Right renal cortex interstitium (tissue), 3 donors: Measurements from ENCODE around the gene COL26A1. TPM values are rescaled to one million over a fixed set of nuclear protein-coding genes. Genes with fewer than 3 reads are reported as not detected.
"Not testable (repeated sequence)": the region's sequence is repeated elsewhere in the genome, so short reads cannot be mapped to it uniquely, and the experiment has no call there.

Source experiments
- DNase-seq, 3 donors: peaks; one replicate each; pipeline ENCODE4 v3.0.0-alpha.2; 2013; ENCODE audit warnings: low read depth in 3 of 3, low spot score in 2 of 3
- polyA plus RNA-seq, 3 donors: library from polyadenylated mRNA; unstranded; fragments of 120-200 nt; gene quantifications; one replicate each; pipeline ENCODE4 v1.2.1, GENCODE V29; 2013; ENCODE audit not compliant: insufficient read length in 3 of 3

COL26A1 gene
- polyA plus RNA-seq, 3 donors: 20.8 to 22.8 (median 21.3) TPM

DNA sequence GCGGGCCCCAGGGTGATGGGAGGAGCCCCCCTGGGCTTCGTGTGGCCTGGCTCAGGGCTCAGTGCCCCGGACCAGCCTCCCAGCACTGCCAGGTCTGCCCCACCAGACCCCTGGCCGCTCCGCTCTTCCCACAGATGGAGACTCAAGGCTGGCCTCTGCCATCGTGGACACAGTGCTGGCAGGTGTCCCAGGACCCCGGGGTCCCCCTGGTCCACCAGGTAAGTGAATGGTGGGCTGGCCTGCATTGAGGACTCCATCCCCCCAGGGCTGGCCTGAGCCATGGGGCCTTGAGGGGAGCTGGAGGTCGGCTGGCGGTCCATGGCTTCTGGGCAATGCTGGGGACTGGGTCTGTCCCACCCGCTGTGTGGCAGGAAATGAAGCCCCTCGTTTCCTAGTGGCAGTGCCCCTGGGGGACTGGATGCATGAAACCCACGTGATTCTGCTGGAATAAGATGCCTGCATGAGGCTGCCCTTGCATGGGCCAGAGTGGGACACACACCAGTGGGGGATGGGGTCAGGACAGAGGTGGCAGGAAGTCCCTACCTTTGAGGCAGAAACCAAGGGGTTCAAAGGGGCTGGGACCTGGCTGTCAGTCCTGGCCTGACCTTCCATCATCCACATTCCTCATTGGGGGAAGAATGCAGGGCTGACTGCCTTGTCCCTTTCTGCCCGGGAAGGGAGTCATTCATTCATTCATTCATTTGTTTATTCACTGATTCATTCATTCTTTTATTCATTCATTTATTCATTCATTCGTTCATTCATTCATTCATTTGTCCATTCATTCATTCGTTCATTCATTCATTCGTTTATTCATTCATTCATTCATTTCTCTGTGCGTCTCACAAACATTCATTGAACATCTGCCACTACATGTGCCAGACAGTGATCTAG lies 184.6 kb downstream of the COL26A1 start:
- no peak for DNase-seq

DNA sequence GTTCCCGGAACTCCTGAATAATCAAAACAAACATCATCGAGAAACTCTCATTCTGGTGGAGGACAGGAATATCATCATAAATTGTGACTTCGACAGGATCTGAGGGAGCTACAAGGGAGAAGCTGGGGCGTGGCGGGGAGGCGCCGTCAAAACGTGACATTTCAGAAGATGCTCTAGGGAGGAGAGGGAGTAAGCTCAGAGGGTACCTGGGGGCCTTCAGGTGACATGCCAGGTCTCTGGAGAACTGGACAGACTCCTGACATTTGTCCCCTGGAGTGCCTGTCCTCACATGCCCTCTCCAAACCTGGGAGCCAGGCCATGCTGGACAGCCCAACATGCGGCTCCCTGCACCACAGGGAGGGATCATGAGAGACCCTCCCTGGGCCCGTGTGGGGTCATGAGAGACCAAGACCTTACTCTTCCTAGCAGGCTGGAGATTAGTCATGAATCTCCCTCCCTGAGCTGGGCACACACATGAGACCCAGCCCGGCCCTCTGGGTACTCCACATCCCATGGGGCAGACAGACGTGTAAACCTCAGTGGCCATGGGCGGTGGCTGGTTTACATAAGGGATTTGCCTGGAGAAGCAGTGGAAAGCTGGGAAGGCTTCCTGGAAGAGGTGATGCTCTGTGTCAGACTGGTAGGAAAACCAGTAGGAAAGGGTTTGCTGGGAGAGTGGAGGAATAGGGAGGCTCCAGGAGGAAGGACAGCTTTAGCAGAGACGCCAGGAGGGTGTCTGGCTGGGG lies 185.4 kb downstream of the COL26A1 start:
- DNase-seq: no peak

DNA sequence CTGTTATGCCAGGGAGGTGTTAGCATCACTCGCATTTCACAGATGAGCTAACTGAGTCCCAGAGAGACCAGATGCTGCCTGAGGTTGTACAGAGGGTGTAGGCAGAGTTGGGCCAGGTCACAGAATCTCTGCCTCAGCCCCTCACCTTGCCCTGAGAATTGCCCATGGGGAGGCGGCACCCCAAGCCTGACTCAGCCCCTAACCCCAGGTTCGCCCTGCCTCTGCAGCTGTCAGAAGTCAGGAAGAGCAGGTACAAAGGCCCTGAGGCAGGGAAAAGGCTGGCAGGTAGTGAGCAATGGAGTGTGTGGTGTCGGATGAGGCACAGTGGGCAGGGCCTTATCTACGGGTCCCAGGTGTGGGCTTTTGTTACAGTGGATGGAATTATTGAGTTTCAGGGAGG lies 187.1 kb downstream of the COL26A1 start:
- DNase-seq: no peak

DNA sequence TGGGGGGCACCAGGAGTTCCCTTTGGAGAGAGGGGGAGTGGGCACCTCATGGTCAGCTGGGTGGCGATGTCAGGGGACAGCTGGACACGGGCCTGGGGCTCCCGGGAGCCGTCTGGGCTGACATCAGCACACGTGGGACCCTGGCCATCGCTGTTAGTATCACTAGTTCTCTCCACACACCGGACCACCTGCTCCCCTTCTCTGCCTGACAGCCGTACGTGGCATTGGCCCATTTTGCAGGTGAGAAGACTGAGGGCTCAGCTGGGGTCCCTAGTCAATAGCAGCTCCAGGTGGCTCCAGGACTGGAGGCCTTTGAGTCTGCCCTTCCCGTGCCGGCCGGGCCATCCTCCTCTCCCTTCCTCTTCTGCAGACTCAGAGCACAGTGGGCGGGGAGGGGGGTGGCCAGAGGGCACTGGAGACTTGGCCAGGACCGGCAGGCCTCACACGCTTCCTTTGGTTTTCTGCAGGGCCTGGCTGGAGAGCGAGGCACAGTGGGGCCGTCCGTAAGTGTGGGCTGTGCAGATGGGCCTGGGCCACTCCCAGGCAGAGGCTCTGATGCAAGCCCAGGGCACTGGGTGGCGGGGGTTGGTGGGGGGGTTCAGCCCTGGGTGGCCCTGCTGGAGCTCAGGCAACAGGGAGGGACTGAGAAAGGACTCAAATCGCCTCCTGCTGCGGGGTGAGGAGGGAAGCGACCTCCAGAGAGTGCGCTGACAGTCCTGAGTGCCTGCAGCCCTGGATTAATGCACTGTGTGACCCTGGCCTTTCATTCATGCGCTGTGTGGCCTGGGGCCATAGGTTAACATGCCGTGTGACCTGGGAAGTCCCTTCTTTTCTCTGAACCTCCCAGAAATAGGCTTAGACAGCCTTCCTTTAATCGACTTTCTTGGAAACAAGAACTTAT lies 188.2 kb downstream of the COL26A1 start:
- no peak for DNase-seq

DNA sequence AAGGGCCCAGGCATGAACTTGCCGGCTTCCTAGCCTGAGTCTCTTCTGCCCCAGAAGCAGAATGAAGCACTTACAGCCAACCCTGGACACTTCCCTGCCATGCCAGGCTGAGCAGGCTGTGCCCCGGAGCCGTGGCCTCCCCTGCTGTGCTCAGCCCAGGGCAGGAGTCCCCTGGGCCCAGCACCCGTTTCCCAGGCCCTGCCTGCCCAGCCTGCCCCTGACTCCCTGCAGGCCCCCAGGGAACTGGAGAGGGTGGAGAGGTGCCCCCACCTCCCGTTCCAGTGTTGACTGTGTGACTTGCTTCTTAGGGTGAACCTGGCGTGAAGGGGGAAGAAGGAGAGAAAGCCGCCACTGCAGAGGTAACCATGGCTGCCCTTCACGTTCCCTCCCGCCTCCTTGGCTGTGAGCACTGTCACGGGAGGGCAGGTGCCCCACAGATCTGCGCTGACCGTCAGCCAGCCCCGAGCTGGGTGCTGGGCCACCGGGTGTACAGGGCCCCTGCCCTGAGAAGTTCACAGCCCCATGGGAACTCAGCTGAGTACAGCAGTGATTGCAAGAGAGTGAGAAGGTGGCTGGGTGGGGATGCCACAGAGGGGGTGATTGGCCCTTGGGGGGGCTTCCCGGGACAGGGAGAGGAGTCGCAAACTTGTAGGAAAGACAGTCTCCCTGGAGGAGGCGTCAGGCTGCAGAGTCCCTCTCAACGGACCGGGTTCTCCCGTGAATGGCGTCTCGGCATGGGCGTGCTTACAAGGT lies 190.5 kb downstream of the COL26A1 start:
- no peak for DNase-seq

DNA sequence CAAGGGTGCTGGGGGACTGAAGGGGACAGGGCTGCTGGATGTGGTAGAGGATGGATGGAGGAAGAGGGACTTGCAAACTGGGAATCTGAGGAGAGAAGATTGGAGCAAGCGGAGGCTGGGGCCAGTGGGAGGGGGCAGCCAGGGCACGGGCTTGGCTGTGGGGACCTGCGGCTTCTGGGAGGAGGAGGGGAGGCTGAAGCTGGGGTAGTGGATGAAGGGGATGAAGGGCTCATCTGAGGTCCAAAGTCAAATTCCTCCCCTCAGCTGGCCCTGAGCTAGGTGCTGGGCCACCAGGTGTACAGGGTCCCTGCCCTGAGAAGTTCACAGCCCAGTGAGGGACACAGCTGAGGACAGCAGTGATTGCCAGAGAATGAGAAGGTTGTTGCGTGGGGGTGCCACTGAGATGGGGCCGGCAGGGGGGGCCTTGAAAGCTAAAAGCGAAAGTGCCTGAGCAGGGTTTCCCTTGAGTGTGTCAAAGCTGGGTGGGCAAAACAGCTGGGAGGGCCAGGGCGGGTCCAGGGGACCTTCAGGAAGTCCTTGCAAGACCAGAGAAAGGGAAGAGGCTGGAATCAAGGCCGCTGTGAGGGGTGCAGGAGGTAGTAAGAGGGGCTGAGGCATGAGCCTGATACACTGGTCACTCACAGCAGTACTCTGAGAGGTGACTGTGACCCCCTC lies 191.2 kb downstream of the COL26A1 start:
- DNase-seq: no peak

DNA sequence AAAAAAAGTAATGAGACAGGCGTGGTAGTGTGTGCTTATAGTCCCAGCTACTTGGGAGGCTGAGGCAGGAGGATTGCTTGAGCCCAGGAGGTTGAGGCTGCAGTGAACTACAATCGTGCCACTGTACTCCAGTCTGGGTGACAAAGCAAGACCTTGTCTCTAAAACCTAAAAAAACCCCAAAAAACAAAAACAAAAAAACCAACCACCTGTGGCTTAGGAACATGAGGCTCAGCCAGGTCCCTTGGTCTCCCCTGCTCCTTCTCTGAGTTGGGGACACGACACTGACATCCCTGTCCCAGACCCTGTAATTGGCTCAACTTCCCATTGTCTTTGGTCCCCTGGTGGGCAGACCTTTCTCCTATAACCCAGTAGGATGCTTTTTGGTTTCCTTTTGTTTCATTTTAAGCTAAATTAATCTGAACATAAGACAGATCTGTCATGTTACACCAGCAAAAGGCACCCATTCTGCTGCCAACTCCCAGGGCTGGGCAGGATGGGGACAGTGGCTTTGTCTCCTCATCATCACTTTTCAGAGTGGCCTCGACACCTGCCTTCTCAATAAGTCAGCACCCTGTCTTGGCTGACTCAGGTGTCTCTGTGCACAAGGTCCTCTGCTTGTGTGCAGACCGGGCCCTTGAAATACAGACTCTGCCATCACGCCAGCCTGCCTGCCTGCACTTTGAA lies 192.1 kb downstream of the COL26A1 start:
- DNase-seq: no peak

DNA sequence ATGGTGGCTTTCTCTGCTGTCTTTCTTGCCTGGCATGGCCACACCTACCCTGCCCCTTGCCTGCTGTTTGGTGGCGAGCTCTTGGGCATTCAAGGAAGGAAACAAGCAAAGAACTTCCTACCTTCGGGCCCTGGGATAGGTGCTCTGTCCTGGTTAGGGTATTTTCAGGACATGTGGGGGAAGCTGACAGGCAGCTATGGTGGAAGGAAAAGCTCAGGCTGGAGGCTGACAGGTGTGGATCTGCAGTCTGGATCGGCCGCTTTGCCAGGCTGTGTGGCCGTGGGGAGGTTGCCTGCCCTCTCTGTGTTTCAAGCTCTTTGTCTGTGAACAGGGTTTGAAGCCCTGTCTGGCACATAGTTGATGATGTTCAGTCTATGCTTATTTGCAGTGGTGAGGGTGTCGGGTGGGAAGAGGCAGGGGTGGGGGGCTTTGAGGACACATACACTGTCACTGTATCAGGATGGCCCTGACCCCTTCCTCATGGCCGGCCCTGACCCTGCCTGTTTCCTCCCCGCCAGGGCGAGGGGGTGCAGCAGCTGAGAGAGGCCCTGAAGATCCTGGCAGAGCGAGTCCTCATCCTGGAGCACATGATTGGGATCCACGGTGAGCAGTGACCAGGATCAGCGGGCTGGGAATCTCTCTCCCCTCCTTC lies 192.7 kb downstream of the COL26A1 start:
- no peak for DNase-seq

DNA sequence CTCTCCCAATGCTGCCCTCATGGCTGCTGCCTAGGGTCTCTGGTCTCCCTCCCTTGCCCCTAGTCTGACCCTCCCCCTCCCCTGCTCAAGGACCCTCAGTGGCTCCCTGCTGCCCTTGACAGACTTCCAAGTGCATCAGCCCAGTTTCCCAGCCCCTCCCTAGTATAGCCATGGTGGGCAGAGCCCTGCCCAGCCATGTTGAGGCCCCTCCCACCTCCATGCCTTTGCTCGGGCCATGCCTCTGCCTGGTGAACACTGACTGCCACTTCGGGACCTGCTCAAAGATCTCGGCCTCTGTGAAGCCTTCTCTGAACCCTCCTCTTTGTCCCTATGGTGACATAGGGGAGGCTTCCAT lies 193.2 kb downstream of the COL26A1 start:
- no peak for DNase-seq

DNA sequence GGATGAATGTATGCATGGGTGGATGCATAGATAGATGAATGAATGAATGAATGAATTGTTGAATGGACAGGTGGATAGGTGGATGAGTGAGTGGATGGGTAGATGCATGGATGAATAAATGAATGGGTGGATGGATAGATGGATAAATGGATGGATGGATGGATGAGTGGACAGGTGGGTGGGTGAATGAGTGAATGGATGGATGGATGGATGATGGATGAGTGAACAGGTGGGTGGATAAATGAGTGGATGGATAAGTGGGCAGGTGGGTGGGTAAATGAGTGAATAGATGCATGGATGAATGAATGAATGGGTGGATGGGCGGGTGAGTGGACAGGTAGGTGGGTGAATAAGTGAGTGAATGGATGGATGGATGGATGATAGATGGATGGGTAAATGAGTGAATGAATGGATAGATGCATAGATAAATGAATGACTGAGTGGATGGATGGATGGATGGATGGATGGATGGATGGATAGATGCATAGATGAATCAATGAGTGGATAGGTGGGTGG lies 193.8 kb downstream of the COL26A1 start:
- DNase-seq: no peak

DNA sequence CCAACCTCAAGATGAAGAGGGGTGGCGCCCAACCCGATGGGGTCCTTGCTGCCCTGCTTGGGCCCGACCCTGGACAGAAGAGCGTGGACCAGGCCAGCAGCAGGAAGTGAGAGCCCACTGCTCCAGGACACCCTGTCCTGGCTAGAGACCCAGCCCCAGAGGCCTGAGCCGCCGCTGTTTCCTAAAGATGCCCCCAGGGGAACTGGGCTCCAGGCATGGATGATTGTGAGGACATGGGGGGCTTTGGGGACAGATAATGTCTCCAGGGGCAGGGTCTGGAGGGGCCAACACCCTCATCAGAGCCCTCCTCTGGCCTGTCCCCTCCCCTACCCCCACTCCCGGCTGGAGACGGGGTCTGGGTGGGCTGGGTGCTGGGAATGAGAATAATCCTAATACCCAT lies 194.7 kb downstream of the COL26A1 start:
- no peak for DNase-seq

DNA sequence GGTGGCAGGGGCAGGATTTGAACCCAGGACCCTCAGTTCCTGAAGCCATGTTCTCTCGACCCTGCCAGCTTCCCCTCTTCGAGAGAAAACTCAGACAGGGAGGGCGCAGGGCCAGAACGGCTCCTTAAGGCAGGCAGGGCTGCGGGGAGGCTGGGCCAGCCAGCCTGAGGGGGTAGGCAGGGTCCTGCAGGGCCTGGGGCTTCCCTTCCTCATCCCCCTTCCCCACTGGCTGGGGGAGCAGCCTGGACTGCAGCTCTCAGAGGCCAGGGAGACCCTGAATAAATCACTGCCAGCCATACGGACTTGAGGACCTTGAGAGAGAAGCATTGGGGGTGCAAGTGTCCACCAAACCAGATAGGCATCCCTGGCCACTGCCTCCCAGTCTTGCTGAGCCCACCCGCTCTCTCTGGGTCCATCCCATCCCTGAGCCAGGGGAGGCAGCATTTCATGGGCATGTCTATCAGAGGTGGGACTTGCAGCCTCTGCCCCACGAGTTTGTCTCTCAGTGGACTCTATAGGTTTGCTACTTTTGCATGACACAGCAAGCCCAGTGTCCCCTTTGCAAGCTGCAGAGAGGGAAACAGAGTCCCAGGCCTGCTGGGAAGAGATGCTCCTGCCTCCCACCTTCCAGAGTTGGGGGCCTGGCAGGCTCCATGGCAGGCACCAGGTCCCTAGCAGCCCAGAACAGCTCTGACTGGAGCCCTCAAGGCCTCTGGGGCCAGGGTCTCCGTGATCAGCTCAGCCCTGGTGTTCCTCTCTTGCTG lies 195.5 kb downstream of the COL26A1 start:
- no peak for DNase-seq

DNA sequence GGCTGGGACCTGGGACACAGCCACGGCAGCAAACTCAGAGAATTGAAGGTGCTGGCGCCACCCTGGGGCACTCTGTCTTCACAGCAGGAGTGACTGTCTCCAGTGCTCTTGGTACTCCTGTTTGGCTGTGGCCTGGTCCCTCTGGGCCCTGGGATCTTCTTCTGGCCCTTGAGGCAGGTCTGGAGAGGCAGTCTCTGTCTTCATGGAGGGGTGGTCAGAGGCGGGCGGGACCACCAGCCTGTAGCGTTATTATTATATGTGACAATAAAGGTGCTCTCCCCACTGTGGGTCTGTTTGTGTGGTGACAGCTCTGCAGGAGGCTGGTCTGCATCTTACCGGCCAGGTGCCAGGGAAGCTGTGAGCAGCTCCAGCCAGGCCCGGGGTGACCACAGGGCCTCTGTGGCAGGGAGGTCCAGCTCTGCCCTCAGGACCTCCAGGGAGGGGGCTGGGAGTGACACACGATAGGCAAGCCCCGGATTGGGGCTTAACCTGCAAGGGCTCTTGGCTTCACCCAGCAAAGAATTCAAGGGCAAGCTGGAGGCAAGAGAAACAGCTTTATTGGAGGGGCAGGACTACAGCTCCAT lies 196.2 kb downstream of the COL26A1 start:
- DNase-seq: no peak

DNA sequence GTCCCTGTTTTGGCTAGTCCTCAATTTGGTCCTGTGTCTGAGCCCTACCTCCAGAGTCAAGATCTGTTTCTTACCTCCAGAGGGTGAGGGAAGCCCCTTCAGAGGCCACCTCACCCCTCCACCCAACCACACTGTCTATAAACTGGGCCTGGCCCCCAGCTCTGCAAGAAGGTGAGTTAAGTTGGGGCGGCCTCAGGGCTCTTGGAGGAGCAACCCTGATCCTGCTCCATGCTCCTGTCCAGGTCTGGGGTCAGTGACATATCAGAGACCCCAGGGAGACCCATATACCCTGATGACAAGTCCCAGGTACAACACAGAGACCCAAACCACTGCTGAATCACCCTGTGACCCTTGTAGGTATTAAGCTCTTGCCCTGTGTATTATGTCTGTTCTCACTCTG lies 196.9 kb downstream of the COL26A1 start:
- no peak for DNase-seq

DNA sequence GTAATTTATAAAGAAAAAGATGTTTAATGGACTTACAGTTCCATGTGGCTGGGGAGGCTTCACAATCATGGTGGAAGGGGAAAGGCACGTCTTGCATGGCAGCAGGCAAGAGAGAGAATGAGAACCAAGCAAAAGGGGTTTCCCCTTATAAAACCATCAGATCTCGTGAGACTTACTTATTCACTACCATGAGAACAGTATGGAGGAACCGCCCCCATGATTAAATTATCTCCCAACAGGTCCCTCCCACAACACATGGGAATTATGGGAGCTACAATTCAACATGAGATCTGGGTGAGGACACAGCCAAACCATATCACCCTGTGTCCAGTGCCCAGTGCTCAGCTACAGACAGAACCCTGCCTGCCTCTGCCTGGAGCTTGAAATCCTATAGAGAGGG lies 197.3 kb downstream of the COL26A1 start:
- DNase-seq: not testable (repeated sequence)

DNA sequence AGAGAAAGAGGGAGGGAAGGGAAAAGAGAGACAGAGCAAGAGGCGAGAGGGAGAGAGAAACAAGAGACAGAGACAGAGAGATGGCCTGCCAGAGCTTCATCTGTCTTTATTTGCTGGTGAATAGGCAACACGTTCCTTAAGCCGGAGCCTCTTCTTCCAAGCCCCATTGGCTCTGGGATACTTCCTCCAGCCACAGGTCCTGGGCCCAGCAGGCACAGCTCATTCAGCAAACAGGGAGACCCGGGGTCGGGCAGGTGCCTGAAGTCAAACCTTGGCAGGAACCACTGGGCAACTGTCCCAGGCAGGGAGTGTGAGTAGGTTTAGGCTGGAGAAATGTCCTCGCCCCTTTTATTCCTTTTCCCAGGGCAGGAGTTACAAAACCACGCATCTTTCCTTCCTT lies 198.2 kb downstream of the COL26A1 start:
- no peak for DNase-seq

DNA sequence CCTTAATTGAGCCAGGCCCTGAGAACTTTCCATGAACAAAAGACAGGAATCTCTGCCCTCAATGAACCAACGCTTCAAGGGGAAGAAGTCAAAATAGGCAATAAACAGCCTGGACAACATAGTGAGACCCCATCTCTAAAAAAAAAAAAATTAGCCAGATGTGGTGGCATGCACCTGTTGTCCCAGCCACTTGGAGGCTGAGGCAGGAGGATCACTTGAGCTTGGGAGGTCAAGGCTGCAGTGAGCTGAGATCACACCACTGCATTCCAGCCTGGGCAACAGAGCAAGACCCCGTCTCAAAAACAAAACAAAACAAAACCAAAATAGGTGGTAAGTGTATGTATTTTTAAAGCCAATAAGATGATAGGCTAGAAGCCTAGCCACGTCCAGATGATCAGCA lies 198.6 kb downstream of the COL26A1 start:
- DNase-seq: not testable (repeated sequence)
